NCI-H2107 (cell line): ENCODE results near the gene SHH.

Experiments
- DNase-seq: peaks from one replicate; lab custom pipeline; 2025; lab: John Stamatoyannopoulos, UW

The SHH gene

GRCh38 chr7:155764438-155764793 lies 47.8 kb downstream of the SHH start:
- no peak for DNase-seq

- DNase-seq: no peak
Observed at GRCh38 chr7:155763691-155764437, 48.4 kb downstream of the SHH start.

- DNase-seq: no peak
Observed at GRCh38 chr7:155763122-155763521, 49.1 kb downstream of the SHH start.

- DNase-seq: no peak
Observed at GRCh38 chr7:155762655-155763054, 49.6 kb downstream of the SHH start.

GRCh38 chr7:155762036-155762435 lies 50.2 kb downstream of the SHH start:
- DNase-seq: no peak

- no peak for DNase-seq
Observed at GRCh38 chr7:155761162-155761561, 51.1 kb downstream of the SHH start.

GRCh38 chr7:155759740-155760430 lies 52.4 kb downstream of the SHH start:
- DNase-seq: no peak

GRCh38 chr7:155758348-155758747 lies 53.9 kb downstream of the SHH start:
- DNase-seq: no peak

GRCh38 chr7:155756322-155756721 lies 55.9 kb downstream of the SHH start:
- no peak for DNase-seq

- DNase-seq: no peak
Observed at GRCh38 chr7:155755026-155755425, 57.2 kb downstream of the SHH start.

GRCh38 chr7:155754165-155754564 lies 58.1 kb downstream of the SHH start:
- no peak for DNase-seq

GRCh38 chr7:155753446-155753965 lies 58.8 kb downstream of the SHH start:
- no peak for DNase-seq

- no peak for DNase-seq
Observed at GRCh38 chr7:155752756-155753445, 59.4 kb downstream of the SHH start.

GRCh38 chr7:155751409-155751808 lies 60.9 kb downstream of the SHH start:
- no peak for DNase-seq

- DNase-seq: no peak
Observed at GRCh38 chr7:155750255-155751125, 61.8 kb downstream of the SHH start.
